LNCaP clone FGC (cell line): Measurements from ENCODE around the gene VRTN.

Experiments
- DNase-seq: peaks from one replicate; pipeline ENCODE4 v3.0.0-alpha.2; 2011; ENCODE audit warnings: low read depth
- H3K4me3 ChIP-seq: 2 replicates; pipeline ENCODE4 v1.5.1; 2011; ENCODE audit warnings: mild to moderate bottlenecking, low read depth, low read length, control low read depth
- CTCF ChIP-seq: IDR thresholded peaks from 2 replicates; pipeline ENCODE4 v1.5.1; 2012; ENCODE audit warnings: mild to moderate bottlenecking; ENCODE audit not compliant: control insufficient read depth, insufficient read depth; ENCODE audit errors: extremely low read depth

Gene VRTN

DNA sequence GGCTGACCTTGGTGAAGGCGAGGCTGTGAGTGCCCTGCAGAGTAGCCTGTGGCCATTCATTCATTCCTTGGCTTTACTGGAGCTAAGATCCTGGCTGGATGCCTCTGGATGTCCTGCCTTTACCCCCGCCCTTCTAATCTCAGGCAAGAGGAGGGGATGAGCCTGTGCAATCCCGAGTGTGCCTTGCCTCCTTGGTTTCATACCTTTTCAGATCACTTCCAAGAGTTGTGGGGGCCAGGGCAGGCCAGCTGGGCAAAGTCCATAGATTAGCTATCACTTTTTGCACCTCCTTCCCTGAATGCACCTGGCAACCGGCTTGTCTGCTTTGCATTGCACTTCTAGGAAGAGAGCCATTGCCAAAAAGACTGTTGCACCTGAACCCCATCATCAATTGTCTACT is 1.5 kb downstream of the VRTN start:
- H3K4me3 ChIP-seq = no peak overlapping the region
- TF ChIP-seq CTCF = no peak
- DNase-seq = no peak

- no peak overlapping the region for H3K4me3 ChIP-seq
- DNase-seq = no peak
These were observed 2.1 kb downstream of the VRTN start for GRCh38 chr14:74350211-74350927.

DNA sequence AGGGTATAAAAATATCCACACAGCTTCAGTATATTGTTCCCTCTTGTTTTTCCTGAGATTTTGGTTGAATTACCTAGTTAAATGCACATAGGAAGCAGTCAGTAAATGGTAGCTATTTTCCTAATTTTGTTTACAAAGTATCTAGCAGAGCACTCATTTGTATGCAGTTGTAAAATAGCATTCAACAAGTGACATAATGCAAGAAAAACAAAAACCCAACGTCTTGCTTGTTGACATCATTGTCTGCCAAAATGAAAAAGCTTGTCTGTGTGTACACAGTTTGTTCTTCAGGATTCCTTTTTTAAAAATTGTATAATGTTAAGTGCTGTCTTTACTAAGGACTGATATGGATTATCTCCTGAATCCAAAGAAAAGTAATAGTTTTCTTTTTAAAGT is 2.7 kb downstream of the VRTN start:
- DNase-seq = no peak
- no peak overlapping the region for H3K4me3 ChIP-seq
- TF ChIP-seq CTCF = no peak

More at GRCh38 chr14:74350211-74350927, 2.1 kb downstream of the VRTN start:
- no peak for TF ChIP-seq CTCF

GRCh38 chr14:74356892-74357575 is 8.8 kb downstream of the VRTN start:
- no peak for DNase-seq
- H3K4me3 ChIP-seq = no peak overlapping the region
- TF ChIP-seq CTCF = no peak

- no peak for TF ChIP-seq CTCF
- DNase-seq = no peak
- H3K4me3 ChIP-seq = no peak overlapping the region
These were observed 9.3 kb downstream of the VRTN start for GRCh38 chr14:74357585-74357984.

GRCh38 chr14:74358176-74358829 is 10.0 kb downstream of the VRTN start:
- TF ChIP-seq CTCF = no peak
- no peak for DNase-seq
- no peak overlapping the region for H3K4me3 ChIP-seq
